Measurements from ENCODE around the gene ANKRD13A. TPM values are rescaled to one million over a fixed set of nuclear protein-coding genes. Genes with fewer than 3 reads are reported as not detected.

ANKRD13A gene
- total RNA-seq, 1 experiment from 2014 or later = 19.9 TPM

DNA sequence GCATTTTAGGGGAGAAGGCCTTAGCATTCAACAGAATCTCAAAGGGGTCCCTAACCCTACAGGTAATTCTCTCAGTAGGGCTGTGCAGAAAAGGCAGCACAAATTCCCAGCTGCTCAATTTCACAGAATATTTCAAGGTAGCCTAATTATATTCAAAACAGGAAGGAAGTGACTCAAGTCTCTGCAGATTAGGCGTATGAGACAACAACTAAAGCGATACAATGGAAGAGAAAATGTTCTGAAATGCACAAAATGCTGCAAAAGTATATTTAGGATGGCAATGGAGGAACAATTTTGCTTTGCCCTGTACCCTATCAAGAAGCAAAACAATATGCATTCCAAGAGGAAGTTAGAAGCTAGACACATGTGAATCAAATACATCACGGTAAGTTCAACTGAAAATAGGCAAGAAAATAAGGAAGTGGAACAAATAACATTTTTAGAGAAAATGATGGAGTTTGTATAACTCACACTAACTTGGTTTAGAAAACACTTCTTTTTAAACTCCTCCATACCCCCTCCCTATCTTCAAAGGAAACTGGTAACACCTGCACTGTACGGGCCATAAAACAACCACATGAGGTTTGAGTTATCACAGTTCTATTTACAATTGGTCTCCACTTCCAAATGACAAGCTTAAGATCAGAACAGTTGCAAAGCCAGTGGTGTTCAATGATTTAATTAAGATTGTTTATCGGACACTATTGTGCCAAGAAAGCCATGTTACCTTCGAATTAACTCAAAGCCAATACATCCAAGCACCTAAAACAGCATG, 4.6 kb upstream of the ANKRD13A start (continued):
- no peak for TF ChIP-seq REST (IDR thresholded peaks at IDR 0.05; ENCODE audit: low read depth)
- TF ChIP-seq CBX3 (IDR thresholded peaks at IDR 0.05; ENCODE audit: low read depth) = no peak
- no peak for TF ChIP-seq FOSL1 (IDR thresholded peaks at IDR 0.05; ENCODE audit: low read depth)
- no peak for TF ChIP-seq ZNF274 (IDR thresholded peaks at IDR 0.05; ENCODE audit: low read depth, low read length)

DNA sequence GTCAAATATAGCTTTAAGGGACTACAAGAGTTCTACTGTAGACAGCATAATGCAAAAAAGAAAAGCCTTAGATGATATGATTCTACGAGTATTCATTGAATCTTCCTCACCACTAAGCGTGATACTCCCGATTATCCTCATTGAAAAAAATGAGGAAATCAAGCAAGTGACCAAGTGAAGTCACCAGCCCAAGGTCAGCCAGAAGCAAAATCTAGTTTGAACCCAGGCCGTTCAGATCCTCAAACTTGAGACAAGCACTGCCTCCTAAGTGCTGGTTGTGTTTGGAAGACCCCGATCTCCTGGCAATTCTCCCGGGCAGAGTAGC, 3.9 kb upstream of the ANKRD13A start:
- DNase-seq (ENCODE audit: low read depth, low spot score) (no peak), ATAC-seq (no peak)
- RAD21 ChIA-PET (ENCODE audit: low non-redundant PET in 1 of 2, low total read pairs in 2 of 2, uncharacterized antibody in 2 of 2, unreplicated experiment in 2 of 2) = no interaction called here
- no peaks in the 10 kb centered on the region for H3K27me3 ChIP-seq (ENCODE audit: insufficient read depth, low read length)
- no peaks in the 10 kb centered on the region for H3K9me3 ChIP-seq (ENCODE audit: control insufficient read depth in 1 of 2, insufficient read depth in 1 of 2, low read depth in 1 of 2, low read length in 2 of 2)
- CTCF ChIA-PET = no interaction called here
- BruUV-seq (replicated peaks) = no TSS peak
- peak overlapping the region; percentile 66 for H3K9ac ChIP-seq (ENCODE audit: low read length)
- no peak for TF ChIP-seq CEBPB (IDR thresholded peaks at IDR 0.05; ENCODE audit: low read depth)
- peak overlapping the region; percentile 94 for H3K4me2 ChIP-seq (ENCODE audit: low read length)
- H3K4me3 ChIP-seq (replicated peaks in 1 of 2; ENCODE audit: low read depth in 1 of 2, low read length in 2 of 2) = peak overlapping the region; percentile 82 to 85
- H3K4me1 ChIP-seq (ENCODE audit: control insufficient read depth in 1 of 2, insufficient read depth in 2 of 2, low read length in 2 of 2) = peaks cover 12 to 29% of the 10 kb centered on the region in 2 experiments
- H3K27ac ChIP-seq (ENCODE audit: low read depth, low read length) = no peak overlapping the region
- POLR2A ChIA-PET = no interaction called here
- intact Hi-C loops (cut with micrococcal nuclease) = no loop called here
- H3K9me2 ChIP-seq (ENCODE audit: insufficient read depth) = no peaks in the 10 kb centered on the region
- H3K36me3 ChIP-seq (ENCODE audit: control insufficient read depth in 1 of 2, insufficient read depth in 2 of 2, low read length in 2 of 2) = no peaks in the 10 kb centered on the region
- H3K79me2 ChIP-seq (ENCODE audit: insufficient read depth, low read length) = peaks cover 40% of the 10 kb centered on the region
- H4K20me1 ChIP-seq (ENCODE audit: insufficient read depth) = no peaks in the 10 kb centered on the region
- H2AFZ ChIP-seq (ENCODE audit: low read depth, low read length, poor library complexity, severe bottlenecking) = no peak overlapping the region
